Measurements from ENCODE around the gene ASB12. TPM values are rescaled to one million over a fixed set of nuclear protein-coding genes. Genes with fewer than 3 reads are reported as not detected.

The ASB12 gene
- total and polyA plus RNA-seq, 2 of the 8 experiments (the other 6 are each of a cell fraction or from before 2014, with no cell fraction given): 1.3 to 1.7 TPM

DNA sequence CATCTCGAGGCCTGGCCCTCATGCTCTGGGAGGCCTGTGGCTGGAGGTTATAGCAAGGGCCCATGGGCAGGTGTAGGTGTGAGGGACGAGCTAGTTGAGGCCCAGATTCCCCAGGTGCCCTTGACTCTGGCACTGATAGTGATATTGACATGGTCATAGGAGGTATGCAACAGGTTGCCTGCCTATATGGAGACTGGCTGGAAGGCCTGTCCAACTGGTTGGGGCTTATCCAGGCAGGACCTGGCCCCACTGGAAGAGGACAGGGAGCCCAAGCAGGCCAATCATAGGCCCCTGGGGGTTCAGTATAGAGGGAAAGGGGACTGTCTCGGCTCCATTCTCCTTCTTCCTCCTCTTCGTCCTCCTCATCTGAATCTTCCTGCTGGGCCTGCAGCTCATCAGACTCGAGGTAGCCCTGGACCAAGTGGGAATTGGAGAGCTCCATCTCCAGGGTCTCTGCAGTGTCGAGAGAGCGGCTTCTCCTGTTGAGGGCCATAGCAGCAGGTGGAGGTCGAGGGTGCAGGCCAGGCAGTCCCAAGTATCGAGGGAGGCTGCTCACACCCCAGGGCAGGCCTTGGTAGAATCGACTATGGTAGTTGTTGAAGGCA, 40.2 kb downstream of the ASB12 start:
- Histone ChIP-seq H2BK20ac (ENCODE audit: low read length) (no peak overlapping the region), H3K27ac (ENCODE audit: low read depth, low read length) (no peak overlapping the region), H3K18ac (ENCODE audit: extremely low read depth, low read length) (no peak overlapping the region), H3K36me3 (ENCODE audit: control insufficient read depth in 2 of 4, insufficient read depth in 4 of 4, low read length in 3 of 4) (peaks cover 0 to 7% (median 2%) of the 10 kb centered on the region in 4 experiments; a peak in 3 of 8 replicates), H3K4me1 (replicated peaks in 1 of 4; ENCODE audit: control insufficient read depth in 3 of 4, insufficient read depth in 4 of 4, low read length in 3 of 4) (no peaks in the 10 kb centered on the region), H4K8ac (ENCODE audit: extremely low read depth, insufficient read depth, low read length) (no peak overlapping the region), H2BK120ac (replicated peaks; ENCODE audit: low read depth, low read length) (no peak overlapping the region), H2BK15ac (ENCODE audit: low read length) (no peak overlapping the region), H3K4ac (replicated peaks; ENCODE audit: insufficient read length, low read depth, low read length) (no peak overlapping the region), H4K5ac (ENCODE audit: insufficient read length, low read depth, low read length) (no peak overlapping the region), H3K4me2 (ENCODE audit: insufficient read depth in 1 of 2, low read depth in 2 of 2, low read length in 2 of 2) (no peak overlapping the region), H4K20me1 (replicated peaks in 1 of 2; ENCODE audit: control insufficient read depth in 1 of 2, insufficient read depth in 2 of 2, low read length in 2 of 2) (no peaks in the 10 kb centered on the region), H2BK5ac (ENCODE audit: low read depth, low read length) (no peak overlapping the region), H2AK5ac (ENCODE audit: low read depth, low read length) (no peak overlapping the region), H2AFZ (ENCODE audit: low read length) (no peak overlapping the region), H3K14ac (ENCODE audit: insufficient read length) (no peak overlapping the region), H3K23ac (ENCODE audit: insufficient read length) (no peak overlapping the region), H3K4me3 (ENCODE audit: extremely low read depth in 1 of 4, insufficient read depth in 2 of 4, low read depth in 3 of 4, low read length in 4 of 4) (no peak overlapping the region), H3K9ac (replicated peaks in 1 of 4; ENCODE audit: extremely low read depth in 1 of 4, low read depth in 3 of 4, low read length in 3 of 4) (no peak overlapping the region), H3K79me1 (ENCODE audit: low read depth, low read length) (no peaks in the 10 kb centered on the region), H3K56ac (replicated peaks; ENCODE audit: insufficient read length, low read depth, low read length) (no peak overlapping the region), H4K91ac (replicated peaks; ENCODE audit: insufficient read length, low read length) (no peak overlapping the region), H3K23me2 (ENCODE audit: low read depth, low read length) (no peaks in the 10 kb centered on the region), H2BK12ac (ENCODE audit: low read depth, low read length) (no peak overlapping the region), H3K9me3 (ENCODE audit: insufficient read depth in 2 of 2, low read depth in 1 of 2, low read length in 1 of 2) (no peaks in the 10 kb centered on the region), H3K27me3 (replicated peaks in 1 of 4; ENCODE audit: control insufficient read depth in 3 of 4, extremely low read depth in 1 of 4, insufficient read depth in 3 of 4, low read length in 3 of 4) (no peaks in the 10 kb centered on the region), H3K79me2 (ENCODE audit: control insufficient read depth in 1 of 2, insufficient read depth in 2 of 2, low read length in 2 of 2) (no peaks in the 10 kb centered on the region)
- FAIRE-seq: no peak
- ChIA-PET POLR2A (ENCODE audit: partially characterized antibody) (no interaction called here), CTCF (ENCODE audit: partially characterized antibody) (no interaction called here)
- DNase-seq (ENCODE audit: low read depth in 1 of 2, low spot score in 2 of 2): no peak
- WGBS, 2 experiments (ENCODE audit: extremely low coverage in 1 of 2, insufficient coverage in 1 of 2, insufficient read length in 1 of 2, insufficient replicate concordance in 2 of 2, low coverage in 1 of 2, low lambda C conversion rate in 2 of 2, missing lambda C conversion rate in 1 of 2): 95% methylated on average over 6 of the region's 10 CpGs; no CpG with 5 or more reads in 1 of the 2 experiments
- TF ChIP-seq NRF1 (IDR thresholded peaks at IDR 0.05; ENCODE audit: low read depth, low read length): no peak
- no peak for TF ChIP-seq CHD2 (IDR thresholded peaks at IDR 0.05; ENCODE audit: low read length)
- TF ChIP-seq KDM1A (IDR thresholded peaks at IDR 0.05; ENCODE audit: borderline replicate concordance, low read length): no peak
- no peak for TF ChIP-seq TAF1 (IDR thresholded peaks at IDR 0.05; ENCODE audit: low read depth, low read length)
- TF ChIP-seq PHF8 (conservative IDR thresholded peaks at IDR 0.05; ENCODE audit: low read depth, low read length): no peak
